Thyroid gland (tissue), 4 donors: Measurements from ENCODE around the gene PRPF38A.

ENCODE experiments used
- CTCF ChIP-seq, 6 experiments: fragments of 200-600 bp in 3 of 6; fragments of 450-650 bp in 3 of 6; sonication (generic) in 3 of 6; IDR thresholded peaks; one replicate each; pipeline ENCODE4 v1.5.1; 2016 to 2019; ENCODE audit warnings: antibody characterized with exemption in 6 of 6, mild to moderate bottlenecking in 2 of 6, inconsistent platforms in 1 of 6, moderate library complexity in 1 of 6
- POLR2A ChIP-seq, 2 donors: fragments of 450-650 bp; IDR thresholded peaks; one replicate each; pipeline ENCODE4 v1.6.1; 2017; ENCODE audit warnings: antibody characterized with exemption in 2 of 2, mild to moderate bottlenecking in 2 of 2, moderate library complexity in 1 of 2

GRCh38 chr1:52414942-52415341 is 10.5 kb downstream of the PRPF38A start:
- TF ChIP-seq POLR2A (IDR thresholded peaks at IDR 0.05) (no peak), CTCF (IDR thresholded peaks at IDR 0.05) (no peak)
